ENCODE results near the gene TTC3. TPM values are rescaled to one million over a fixed set of nuclear protein-coding genes. Genes with fewer than 3 reads are reported as not detected.
A peak's percentile ranks its signal among the peaks of the same experiment; 100 is the strongest.

Gene TTC3
- total RNA-seq, 1 donor from 2014 or later = 60.9 TPM

GRCh38 chr21:37195610-37196009, 122.6 kb downstream of the TTC3 start:
- Mint-ChIP-seq H3K27ac (no peak overlapping the region), H3K9me3 (no peaks in the 10 kb centered on the region), H3K36me3 (ENCODE audit: low read depth) (peaks cover 49% of the 10 kb centered on the region), H3K27me3 (ENCODE audit: low read depth) (no peaks in the 10 kb centered on the region), H3K4me3 (ENCODE audit: low read depth) (no peak overlapping the region), H3K4me1 (ENCODE audit: low read depth) (peaks cover 5% of the 10 kb centered on the region)
- intact Hi-C loops (cut with micrococcal nuclease) = no loop called here
- no peak for DNase-seq (ENCODE audit: low spot score)

GRCh38 chr21:37196847-37197246, 123.8 kb downstream of the TTC3 start:
- H3K27me3 Mint-ChIP-seq (ENCODE audit: low read depth) = no peaks in the 10 kb centered on the region
- intact Hi-C loops (cut with micrococcal nuclease) = no loop called here
- peaks cover 3% of the 10 kb centered on the region for H3K4me1 Mint-ChIP-seq (ENCODE audit: low read depth)

GRCh38 chr21:37197746-37198145, 124.7 kb downstream of the TTC3 start:
- no peak overlapping the region for H3K4me3 Mint-ChIP-seq (ENCODE audit: low read depth)
- H3K9me3 Mint-ChIP-seq = no peaks in the 10 kb centered on the region
- H3K4me1 Mint-ChIP-seq (ENCODE audit: low read depth) = no peaks in the 10 kb centered on the region
- no peaks in the 10 kb centered on the region for H3K27me3 Mint-ChIP-seq (ENCODE audit: low read depth)
- H3K36me3 Mint-ChIP-seq (ENCODE audit: low read depth) = peaks cover 45% of the 10 kb centered on the region
- no peak overlapping the region for H3K27ac Mint-ChIP-seq
- intact Hi-C loops (cut with micrococcal nuclease) = no loop called here
- no peak for DNase-seq (ENCODE audit: low spot score)

More at GRCh38 chr21:37196847-37197246, 123.8 kb downstream of the TTC3 start:
- Mint-ChIP-seq H3K9me3 (no peaks in the 10 kb centered on the region), H3K27ac (no peak overlapping the region), H3K36me3 (ENCODE audit: low read depth) (peaks cover 42% of the 10 kb centered on the region), H3K4me3 (ENCODE audit: low read depth) (no peak overlapping the region)
- no peak for DNase-seq (ENCODE audit: low spot score)

- Mint-ChIP-seq H3K27me3 (ENCODE audit: low read depth) (no peaks in the 10 kb centered on the region), H3K27ac (no peak overlapping the region), H3K4me1 (ENCODE audit: low read depth) (no peaks in the 10 kb centered on the region), H3K36me3 (ENCODE audit: low read depth) (peaks cover 43% of the 10 kb centered on the region), H3K9me3 (no peaks in the 10 kb centered on the region), H3K4me3 (ENCODE audit: low read depth) (no peak overlapping the region)
- intact Hi-C loops (cut with micrococcal nuclease) = no loop called here
- DNase-seq (ENCODE audit: low spot score) = no peak
These were observed 126.2 kb downstream of the TTC3 start for GRCh38 chr21:37199057-37199924.

- Mint-ChIP-seq H3K27me3 (ENCODE audit: low read depth) (no peaks in the 10 kb centered on the region), H3K36me3 (ENCODE audit: low read depth) (peaks cover 36% of the 10 kb centered on the region), H3K9me3 (no peaks in the 10 kb centered on the region), H3K4me1 (ENCODE audit: low read depth) (no peaks in the 10 kb centered on the region), H3K27ac (no peak overlapping the region), H3K4me3 (ENCODE audit: low read depth) (no peak overlapping the region)
- DNase-seq (ENCODE audit: low spot score) = no peak
- intact Hi-C loops (cut with micrococcal nuclease) = no loop called here
These were observed 127.8 kb downstream of the TTC3 start for GRCh38 chr21:37200641-37201480.

- no peak overlapping the region for H3K27ac Mint-ChIP-seq
- H3K4me3 Mint-ChIP-seq (ENCODE audit: low read depth) = no peak overlapping the region
- no peaks in the 10 kb centered on the region for H3K27me3 Mint-ChIP-seq (ENCODE audit: low read depth)
- H3K4me1 Mint-ChIP-seq (ENCODE audit: low read depth) = peaks cover 2% of the 10 kb centered on the region
- intact Hi-C loops (cut with micrococcal nuclease) = no loop called here
- DNase-seq (ENCODE audit: low spot score) = no peak
- peaks cover 28% of the 10 kb centered on the region for H3K36me3 Mint-ChIP-seq (ENCODE audit: low read depth)
- H3K9me3 Mint-ChIP-seq = no peaks in the 10 kb centered on the region
These were observed 129.4 kb downstream of the TTC3 start for GRCh38 chr21:37202221-37203110.

- H3K27me3 Mint-ChIP-seq (ENCODE audit: low read depth) = no peaks in the 10 kb centered on the region
- peaks cover 16% of the 10 kb centered on the region for H3K36me3 Mint-ChIP-seq (ENCODE audit: low read depth)
- intact Hi-C loops (cut with micrococcal nuclease) = no loop called here
- no peaks in the 10 kb centered on the region for H3K9me3 Mint-ChIP-seq
- no peak overlapping the region for H3K27ac Mint-ChIP-seq
- H3K4me3 Mint-ChIP-seq (ENCODE audit: low read depth) = no peak overlapping the region
- DNase-seq (ENCODE audit: low spot score) = no peak
- peaks cover 12% of the 10 kb centered on the region for H3K4me1 Mint-ChIP-seq (ENCODE audit: low read depth)
These were observed 131.5 kb downstream of the TTC3 start for GRCh38 chr21:37204580-37204979.

- Mint-ChIP-seq H3K36me3 (ENCODE audit: low read depth) (peaks cover 11% of the 10 kb centered on the region), H3K27me3 (ENCODE audit: low read depth) (peaks cover under 1% of the 10 kb centered on the region), H3K4me3 (ENCODE audit: low read depth) (no peak overlapping the region), H3K9me3 (no peaks in the 10 kb centered on the region), H3K27ac (no peak overlapping the region), H3K4me1 (ENCODE audit: low read depth) (peaks cover 12% of the 10 kb centered on the region)
- no peak for DNase-seq (ENCODE audit: low spot score)
- intact Hi-C loops (cut with micrococcal nuclease) = no loop called here
These were observed 133.4 kb downstream of the TTC3 start for GRCh38 chr21:37206496-37206895.

- H3K4me3 Mint-ChIP-seq (ENCODE audit: low read depth) = no peak overlapping the region
- H3K9me3 Mint-ChIP-seq = peaks cover 4% of the 10 kb centered on the region
- peaks cover 3% of the 10 kb centered on the region for H3K27me3 Mint-ChIP-seq (ENCODE audit: low read depth)
- intact Hi-C loops (cut with micrococcal nuclease) = no loop called here
- H3K4me1 Mint-ChIP-seq (ENCODE audit: low read depth) = peaks cover 12% of the 10 kb centered on the region
- no peak for DNase-seq (ENCODE audit: low spot score)
- peaks cover 5% of the 10 kb centered on the region for H3K36me3 Mint-ChIP-seq (ENCODE audit: low read depth)
- peak overlapping the region; percentile 47 for H3K27ac Mint-ChIP-seq
These were observed 134.5 kb downstream of the TTC3 start for GRCh38 chr21:37207441-37208009.

- Mint-ChIP-seq H3K4me3 (ENCODE audit: low read depth) (peak overlapping the region; percentile 43), H3K4me1 (ENCODE audit: low read depth) (peaks cover 12% of the 10 kb centered on the region), H3K27me3 (ENCODE audit: low read depth) (peaks cover 3% of the 10 kb centered on the region), H3K9me3 (peaks cover 4% of the 10 kb centered on the region), H3K36me3 (ENCODE audit: low read depth) (peaks cover 2% of the 10 kb centered on the region), H3K27ac (peak overlapping the region; percentile 77)
- intact Hi-C loops (cut with micrococcal nuclease) = no loop called here
- DNase-seq (ENCODE audit: low spot score) = peak; percentile 23
These were observed 135.1 kb downstream of the TTC3 start for GRCh38 chr21:37208056-37208721.

- peaks cover 2% of the 10 kb centered on the region for H3K36me3 Mint-ChIP-seq (ENCODE audit: low read depth)
- H3K9me3 Mint-ChIP-seq = peaks cover 4% of the 10 kb centered on the region
- no peak overlapping the region for H3K27ac Mint-ChIP-seq
- no peak for DNase-seq (ENCODE audit: low spot score)
- H3K27me3 Mint-ChIP-seq (ENCODE audit: low read depth) = peaks cover 3% of the 10 kb centered on the region
- no peak overlapping the region for H3K4me3 Mint-ChIP-seq (ENCODE audit: low read depth)
- peaks cover 12% of the 10 kb centered on the region for H3K4me1 Mint-ChIP-seq (ENCODE audit: low read depth)
- intact Hi-C loops (cut with micrococcal nuclease) = no loop called here
These were observed 135.7 kb downstream of the TTC3 start for GRCh38 chr21:37208741-37209225.

Data from activated T-helper 2 cell treated with anti-CD3 and anti-CD28 coated beads, Interferon-gamma antibody, Interleukin-2, Interleukin-4, amounts not matched to agents 10 μg/mL and 5 μg/mL and 100 μg/mL, durations not matched to agents 14 hours and 24 hours and 36 hours (primary cell).